T-helper 2 cell treated with Interferon-gamma antibody and Interleukin-4, amounts not matched to agents 5 μg/mL and 100 μg/mL, for 36 hours (primary cell): ENCODE data around the gene KLHDC4.
A peak's percentile ranks its signal among the peaks of the same experiment; 100 is the strongest.
"Not testable (repeated sequence)": the region's sequence is repeated elsewhere in the genome, so short reads cannot be mapped to it uniquely, and the experiment has no call there.

Experiments used
- DNase-seq: peaks from one replicate; pipeline ENCODE4 v3.0.0; 2021; ENCODE audit warnings: low spot score
- H3K27ac Mint-ChIP-seq: one replicate; pipeline ENCODE4 v1.8.0; 2021; ENCODE audit warnings: mild to moderate bottlenecking, mixed read lengths
- H3K27me3 Mint-ChIP-seq: one replicate; pipeline ENCODE4 v1.8.0; 2021; ENCODE audit warnings: low read depth, mixed read lengths
- H3K36me3 Mint-ChIP-seq: one replicate; pipeline ENCODE4 v1.8.0; 2021; ENCODE audit warnings: low read depth, mixed read lengths
- H3K4me1 Mint-ChIP-seq: one replicate; pipeline ENCODE4 v1.8.0; 2021; ENCODE audit warnings: low read depth, mixed read lengths
- H3K4me3 Mint-ChIP-seq: one replicate; pipeline ENCODE4 v1.8.0; 2022; ENCODE audit warnings: mild to moderate bottlenecking, moderate library complexity, mixed read lengths
- H3K9me3 Mint-ChIP-seq: one replicate; pipeline ENCODE4 v1.8.0; 2021; ENCODE audit warnings: mixed read lengths

Gene KLHDC4

GRCh38 chr16:87794485-87795078 is 28.8 kb upstream of the KLHDC4 start:
- Mint-ChIP-seq H3K36me3 (no peaks in the 10 kb centered on the region), H3K9me3 (no peaks in the 10 kb centered on the region), H3K27ac (no peak overlapping the region), H3K27me3 (no peaks in the 10 kb centered on the region), H3K4me3 (no peak overlapping the region), H3K4me1 (no peaks in the 10 kb centered on the region)
- no peak for DNase-seq

DNA sequence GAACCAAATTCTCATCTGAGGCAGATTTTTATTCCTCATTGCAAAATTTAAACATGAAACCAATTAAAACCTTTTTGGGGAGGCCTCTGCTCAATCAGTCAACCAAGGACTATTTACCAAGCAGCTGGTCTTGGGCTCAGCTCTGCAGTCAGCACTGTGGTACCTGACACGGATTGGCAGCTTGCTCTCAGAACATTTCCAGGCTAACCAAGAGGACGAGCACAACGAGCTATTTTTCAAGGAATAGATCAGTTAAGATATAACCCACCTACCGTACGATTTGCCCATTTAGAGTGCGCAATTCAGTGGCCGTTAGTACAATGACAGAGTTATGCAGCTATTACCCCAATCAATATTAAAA is 26.4 kb upstream of the KLHDC4 start:
- no peak for DNase-seq
- Mint-ChIP-seq H3K36me3 (no peaks in the 10 kb centered on the region), H3K27me3 (no peaks in the 10 kb centered on the region), H3K9me3 (no peaks in the 10 kb centered on the region), H3K4me3 (no peak overlapping the region), H3K4me1 (no peaks in the 10 kb centered on the region), H3K27ac (no peak overlapping the region)

DNA sequence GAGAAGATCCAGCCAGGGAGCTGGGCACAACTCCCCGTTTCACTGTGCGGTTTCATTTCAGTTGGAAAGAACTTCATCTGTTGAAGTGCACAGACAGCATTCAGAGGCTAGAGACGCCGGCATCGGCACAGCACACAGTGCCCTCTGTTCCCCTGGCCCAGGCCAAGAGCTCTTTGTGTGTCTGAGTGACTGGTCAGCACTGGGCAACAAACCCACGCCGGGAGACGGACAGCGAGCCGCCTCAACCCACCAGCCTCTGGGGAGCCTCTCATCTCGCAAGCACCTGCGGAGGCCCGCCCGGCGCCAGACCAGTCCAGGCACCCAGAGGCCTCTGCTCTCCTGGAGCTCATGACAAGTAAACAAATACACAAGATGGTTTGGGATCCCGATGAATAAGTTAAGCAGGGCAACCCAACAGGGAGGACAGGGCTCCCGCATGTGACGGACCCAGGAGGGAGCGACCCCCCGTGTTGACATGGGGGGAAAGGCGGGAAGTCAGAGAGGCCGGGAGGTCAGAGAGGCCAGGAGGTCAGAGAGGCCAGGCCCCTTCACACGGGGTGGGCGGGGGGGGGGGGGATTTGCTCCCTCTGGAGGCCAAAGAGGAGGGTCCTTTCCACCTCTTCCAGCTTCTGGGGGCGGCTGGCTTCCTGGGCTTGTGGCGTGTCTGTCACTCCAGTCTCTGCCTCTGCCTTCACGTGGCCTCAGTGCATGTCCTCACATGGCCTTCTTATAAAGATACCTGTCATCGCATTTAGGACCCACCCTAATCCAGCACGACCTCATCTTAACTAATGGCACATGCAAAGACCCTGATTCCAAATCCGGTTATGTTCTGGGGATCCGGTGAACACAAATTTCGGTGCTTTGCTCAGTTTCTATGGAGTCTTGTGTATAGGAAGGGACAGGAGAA is 25.8 kb upstream of the KLHDC4 start:
- Mint-ChIP-seq H3K27ac (no peak overlapping the region), H3K27me3 (no peaks in the 10 kb centered on the region), H3K9me3 (no peaks in the 10 kb centered on the region), H3K36me3 (no peaks in the 10 kb centered on the region), H3K4me3 (no peak overlapping the region), H3K4me1 (no peaks in the 10 kb centered on the region)
- no peak for DNase-seq

GRCh38 chr16:87790292-87791100 is 24.7 kb upstream of the KLHDC4 start:
- H3K4me3 Mint-ChIP-seq = no peak overlapping the region
- no peak overlapping the region for H3K27ac Mint-ChIP-seq
- DNase-seq = no peak
- no peaks in the 10 kb centered on the region for H3K4me1 Mint-ChIP-seq
- no peaks in the 10 kb centered on the region for H3K27me3 Mint-ChIP-seq
- no peaks in the 10 kb centered on the region for H3K36me3 Mint-ChIP-seq
- no peaks in the 10 kb centered on the region for H3K9me3 Mint-ChIP-seq

DNA sequence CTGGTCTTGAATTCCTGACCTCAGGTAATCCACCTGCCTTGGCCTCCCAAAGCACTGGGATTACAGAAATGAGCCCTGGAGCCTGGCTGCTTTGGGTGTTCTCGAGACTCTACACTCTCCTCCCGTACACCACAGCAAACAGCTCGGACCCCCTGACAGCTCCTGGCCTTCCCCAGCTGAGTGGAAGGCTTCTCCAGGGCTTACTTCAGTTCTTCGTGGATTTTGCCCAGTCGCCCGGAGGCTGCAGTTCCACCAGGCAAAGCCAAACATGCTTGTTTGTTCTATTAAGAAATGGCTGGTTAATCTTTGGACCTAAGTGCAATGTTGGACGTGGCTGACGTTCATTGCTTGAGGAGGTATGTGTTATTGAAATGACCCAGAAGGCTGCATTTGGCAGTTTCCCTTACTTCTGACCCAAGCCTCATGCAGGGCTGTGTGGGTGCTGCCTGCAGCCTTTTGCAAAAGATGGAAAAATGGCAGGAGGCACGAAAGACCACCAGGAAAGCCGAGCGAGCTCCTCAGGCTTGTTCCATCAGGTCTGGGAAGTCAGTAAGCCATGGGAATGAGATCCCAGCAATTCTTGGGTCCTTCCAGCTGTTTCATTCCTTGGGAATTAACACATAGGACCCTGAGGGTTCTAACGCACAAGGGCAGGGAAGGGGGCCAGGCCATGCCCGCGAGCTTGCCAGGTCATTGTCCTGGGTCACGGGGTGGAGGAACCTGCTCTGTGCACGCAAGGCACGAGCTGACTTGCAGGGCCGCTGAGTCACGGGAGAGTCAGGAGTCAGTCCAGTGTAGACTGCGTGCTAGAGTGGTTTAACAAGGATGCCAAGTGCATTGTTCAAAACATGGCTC is 23.9 kb upstream of the KLHDC4 start:
- Mint-ChIP-seq H3K27ac (no peak overlapping the region), H3K9me3 (no peaks in the 10 kb centered on the region), H3K36me3 (no peaks in the 10 kb centered on the region), H3K4me3 (no peak overlapping the region), H3K27me3 (no peaks in the 10 kb centered on the region), H3K4me1 (no peaks in the 10 kb centered on the region)
- DNase-seq = no peak

GRCh38 chr16:87788730-87789436 is 23.1 kb upstream of the KLHDC4 start:
- DNase-seq, H3K4me3 Mint-ChIP-seq, H3K36me3 Mint-ChIP-seq, H3K27me3 Mint-ChIP-seq, H3K9me3 Mint-ChIP-seq, H3K27ac Mint-ChIP-seq, H3K4me1 Mint-ChIP-seq: not testable (repeated sequence)

GRCh38 chr16:87787451-87788091 is 21.8 kb upstream of the KLHDC4 start:
- H3K4me1 Mint-ChIP-seq, DNase-seq, H3K36me3 Mint-ChIP-seq, H3K27ac Mint-ChIP-seq, H3K4me3 Mint-ChIP-seq, H3K9me3 Mint-ChIP-seq, H3K27me3 Mint-ChIP-seq: not testable (repeated sequence)

DNA sequence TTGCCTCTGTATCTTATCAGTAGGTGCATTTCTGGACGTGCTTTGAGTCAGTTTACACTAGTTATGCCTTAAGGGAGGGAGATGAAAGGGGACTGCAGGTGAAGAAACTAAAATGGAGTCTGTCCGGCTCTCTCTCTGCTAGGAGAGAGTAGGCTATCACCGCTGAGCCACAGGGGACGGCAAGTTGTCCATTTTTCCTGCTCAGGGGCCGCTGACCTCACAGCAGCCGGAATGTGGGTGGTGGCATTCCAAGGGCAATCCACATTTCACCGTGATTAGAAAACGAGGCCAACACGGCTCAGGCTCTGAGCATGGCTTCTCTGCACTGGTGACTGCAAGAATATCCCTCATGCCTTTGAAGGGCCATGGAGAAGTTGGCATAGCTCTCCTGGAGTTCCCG is 19.0 kb upstream of the KLHDC4 start:
- H3K4me3 Mint-ChIP-seq = no peak overlapping the region
- H3K27me3 Mint-ChIP-seq = no peaks in the 10 kb centered on the region
- H3K27ac Mint-ChIP-seq = no peak overlapping the region
- DNase-seq = no peak
- peaks cover 2% of the 10 kb centered on the region for H3K36me3 Mint-ChIP-seq
- peaks cover 21% of the 10 kb centered on the region for H3K4me1 Mint-ChIP-seq
- no peaks in the 10 kb centered on the region for H3K9me3 Mint-ChIP-seq

DNA sequence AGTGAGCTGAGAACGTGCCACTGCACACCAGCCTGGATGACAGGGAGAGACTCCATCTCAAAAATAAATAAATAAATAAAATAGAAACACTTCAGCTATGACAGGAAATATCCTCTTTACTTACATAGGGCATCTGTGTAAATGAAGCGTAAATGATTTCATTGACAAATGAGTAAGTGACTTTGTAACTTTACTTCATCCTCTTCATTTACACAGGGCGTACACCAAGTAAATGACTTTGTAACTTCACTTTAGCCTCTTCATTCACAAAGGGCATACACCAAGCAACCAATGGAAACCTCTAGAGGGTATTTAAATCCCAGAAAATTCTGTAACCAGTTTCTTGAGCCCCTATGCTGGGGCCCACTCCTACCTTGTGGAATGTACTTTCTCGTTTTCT is 16.2 kb upstream of the KLHDC4 start:
- no peak for DNase-seq
- peaks cover 43% of the 10 kb centered on the region for H3K4me1 Mint-ChIP-seq
- no peaks in the 10 kb centered on the region for H3K9me3 Mint-ChIP-seq
- H3K36me3 Mint-ChIP-seq = peaks cover 4% of the 10 kb centered on the region
- H3K27ac Mint-ChIP-seq = no peak overlapping the region
- no peaks in the 10 kb centered on the region for H3K27me3 Mint-ChIP-seq
- H3K4me3 Mint-ChIP-seq = no peak overlapping the region

- H3K27me3 Mint-ChIP-seq = no peaks in the 10 kb centered on the region
- peak; percentile 76 for DNase-seq
- H3K4me1 Mint-ChIP-seq = peaks cover 45% of the 10 kb centered on the region
- no peaks in the 10 kb centered on the region for H3K9me3 Mint-ChIP-seq
- H3K4me3 Mint-ChIP-seq = peak overlapping the region; percentile 78
- H3K36me3 Mint-ChIP-seq = peaks cover 4% of the 10 kb centered on the region
- peak overlapping the region; percentile 92 for H3K27ac Mint-ChIP-seq
Observed at GRCh38 chr16:87780385-87780989, 14.7 kb upstream of the KLHDC4 start.

DNA sequence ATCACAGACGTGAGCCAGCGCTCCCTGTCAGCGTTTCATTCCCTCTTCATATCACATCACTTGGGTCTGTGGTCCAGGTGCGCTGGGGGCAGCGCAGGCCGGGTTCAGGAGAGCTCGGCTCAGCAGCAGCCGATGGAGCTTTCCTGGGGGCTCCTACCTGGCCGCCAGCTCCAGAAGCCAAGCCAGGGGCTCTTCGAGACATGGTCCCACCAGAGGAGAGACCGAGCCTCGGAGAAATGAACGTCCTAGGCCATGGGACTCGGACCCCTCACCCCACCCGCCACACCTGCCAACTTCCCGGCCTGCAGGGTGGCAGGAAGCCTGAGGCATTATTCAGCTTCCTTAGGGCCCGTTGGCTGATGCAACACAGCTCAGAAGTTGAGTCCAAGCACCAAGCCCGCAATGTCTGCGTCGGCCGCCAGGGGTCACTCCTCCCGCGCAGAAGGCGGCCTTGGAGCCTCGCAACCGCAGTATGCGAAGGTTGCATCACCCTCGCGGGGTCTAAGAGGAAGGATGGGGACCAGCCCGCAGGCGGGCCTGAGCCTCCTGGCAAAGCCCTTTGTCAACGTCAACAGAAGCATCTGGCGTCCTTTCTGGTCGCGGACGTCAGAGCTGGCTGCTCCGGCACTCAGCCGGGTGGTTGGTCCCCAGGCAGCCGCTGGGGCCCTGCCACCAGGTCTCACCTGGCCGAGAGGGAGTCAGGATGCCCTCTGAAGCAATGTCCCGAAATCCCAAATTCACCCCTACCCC is 13.2 kb upstream of the KLHDC4 start:
- Mint-ChIP-seq H3K27me3 (no peaks in the 10 kb centered on the region), H3K9me3 (no peaks in the 10 kb centered on the region), H3K36me3 (peaks cover 4% of the 10 kb centered on the region), H3K4me1 (peaks cover 51% of the 10 kb centered on the region), H3K4me3 (peak overlapping the region; percentile 72), H3K27ac (peak overlapping the region; percentile 95)
- DNase-seq = peak; percentile 93

DNA sequence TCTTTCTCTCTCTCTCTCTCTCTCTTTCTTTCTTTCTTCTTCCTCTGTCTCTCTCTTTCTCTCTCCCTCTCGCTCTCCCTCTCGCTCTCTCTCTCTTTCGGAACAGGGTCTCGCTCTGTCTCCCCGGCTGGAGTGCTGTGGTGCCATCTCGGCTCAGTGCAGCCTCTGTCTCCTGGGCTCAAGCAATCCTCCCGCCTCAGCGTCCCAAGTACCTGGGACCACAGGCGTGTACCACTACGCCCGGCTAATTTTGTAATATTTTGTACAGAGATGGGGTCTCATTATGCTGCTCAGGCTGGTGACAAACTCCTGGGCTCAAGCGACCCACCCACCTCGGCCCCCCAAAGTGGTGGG is 12.7 kb upstream of the KLHDC4 start:
- no peak for DNase-seq
- no peaks in the 10 kb centered on the region for H3K9me3 Mint-ChIP-seq
- H3K36me3 Mint-ChIP-seq = peaks cover 4% of the 10 kb centered on the region
- H3K27ac Mint-ChIP-seq = peak overlapping the region; percentile 95
- peaks cover 51% of the 10 kb centered on the region for H3K4me1 Mint-ChIP-seq
- no peaks in the 10 kb centered on the region for H3K27me3 Mint-ChIP-seq
- peak overlapping the region; percentile 72 for H3K4me3 Mint-ChIP-seq
